H1 (cell line): ENCODE measurements around the gene ATP6AP1. TPM values are rescaled to one million over a fixed set of nuclear protein-coding genes. Genes with fewer than 3 reads are reported as not detected.

Experiments used
- CTCF ChIA-PET: fragments of 300-600 bp; sonication (Branson Sonifier 250); formaldehyde crosslinking; loops from one replicate; lab custom pipeline; 2021; ENCODE audit not compliant: partially characterized antibody; lab: Charles Lee
- POLR2A ChIA-PET: fragments of 300-600 bp; sonication (Branson Sonifier 250); formaldehyde crosslinking; loops from one replicate; lab custom pipeline; 2021; ENCODE audit warnings: inconsistent platforms; ENCODE audit not compliant: partially characterized antibody; lab: Charles Lee
- DNase-seq, 2 experiments: peaks; one replicate each; pipeline versions ENCODE4 v3.0.0 to v3.0.0-alpha.2; 2010 to 2022; ENCODE audit warnings: low spot score in 2 of 2, low read depth in 1 of 2, mixed read lengths in 1 of 2
- FAIRE-seq: peaks from 2 replicates; lab custom pipeline; 2011; peaks lifted over from hg19 to GRCh38; lab: Jason Lieb, UNC
- H2AFZ ChIP-seq: 2 replicates; pipeline ENCODE4 v1.8.1; 2012; ENCODE audit warnings: low read length, inconsistent platforms
- H2AK5ac ChIP-seq: 2 replicates; pipeline ENCODE4 v1.6.1; 2013; ENCODE audit warnings: low read depth, low read length
- H2BK120ac ChIP-seq: replicated peaks from 2 replicates; pipeline ENCODE3; 2013; ENCODE audit warnings: low read depth, low read length, inconsistent platforms
- H2BK12ac ChIP-seq: 2 replicates; pipeline ENCODE4 v1.6.1; 2013; ENCODE audit warnings: low read depth, low read length
- H2BK15ac ChIP-seq: 2 replicates; pipeline ENCODE4 v1.6.1; 2013; ENCODE audit warnings: low read length
- H2BK20ac ChIP-seq: 2 replicates; pipeline ENCODE4 v1.6.1; 2013; ENCODE audit warnings: low read length
- H2BK5ac ChIP-seq: 2 replicates; pipeline ENCODE4 v1.6.1; 2013; ENCODE audit warnings: low read depth, low read length
- H3K14ac ChIP-seq: 2 replicates; pipeline ENCODE4 v1.6.1; 2013; ENCODE audit warnings: inconsistent platforms; ENCODE audit not compliant: insufficient read length
- H3K18ac ChIP-seq: 2 replicates; pipeline ENCODE4 v1.6.1; 2013; ENCODE audit warnings: low read length; ENCODE audit errors: extremely low read depth
- H3K23ac ChIP-seq: 2 replicates; pipeline ENCODE4 v1.6.1; 2013; ENCODE audit warnings: inconsistent platforms; ENCODE audit not compliant: insufficient read length
- H3K23me2 ChIP-seq: 2 replicates; pipeline ENCODE4 v1.6.1; 2013; ENCODE audit warnings: low read depth, low read length
- H3K27ac ChIP-seq: 2 replicates; pipeline ENCODE4 v1.6.1; 2011; ENCODE audit warnings: low read depth, low read length, inconsistent platforms
- H3K27me3 ChIP-seq, 4 experiments: replicated peaks in 1 of 4; 1 replicate in 1 of 4; 2 replicates in 3 of 4; pipeline versions ENCODE4 v1.6.1 to v1.8.1; 2011 to 2013; ENCODE audit warnings: low read length in 3 of 4, mild to moderate bottlenecking in 3 of 4, inconsistent platforms in 2 of 4, mixed read lengths in 2 of 4, moderate library complexity in 1 of 4; ENCODE audit not compliant: control insufficient read depth in 3 of 4, insufficient read depth in 3 of 4; ENCODE audit errors: extremely low read depth in 1 of 4
- H3K36me3 ChIP-seq, 4 experiments: 2 replicates each; pipeline versions ENCODE4 v1.6.1 to v1.8.1; 2011 to 2013; ENCODE audit warnings: mild to moderate bottlenecking in 4 of 4, low read length in 3 of 4, moderate library complexity in 2 of 4, control low read depth in 1 of 4, inconsistent platforms in 1 of 4; ENCODE audit not compliant: insufficient read depth in 4 of 4, control insufficient read depth in 2 of 4
- H3K4ac ChIP-seq: replicated peaks from 2 replicates; pipeline ENCODE3; 2013; ENCODE audit warnings: low read length, low read depth, mixed read lengths, inconsistent platforms; ENCODE audit not compliant: insufficient read length
- H3K4me1 ChIP-seq, 4 experiments: replicated peaks in 1 of 4; 1 replicate in 1 of 4; 2 replicates in 3 of 4; pipeline versions ENCODE4 v1.6.1 to v1.8.1; 2011 to 2013; ENCODE audit warnings: low read length in 3 of 4, inconsistent platforms in 2 of 4, mixed read lengths in 1 of 4; ENCODE audit not compliant: insufficient read depth in 4 of 4, control insufficient read depth in 3 of 4
- H3K4me2 ChIP-seq, 2 experiments: 2 replicates each; pipeline versions ENCODE4 v1.6.1 to v1.8.1; 2011 to 2013; ENCODE audit warnings: low read depth in 2 of 2, low read length in 2 of 2, control low read depth in 1 of 2, inconsistent platforms in 1 of 2, mild to moderate bottlenecking in 1 of 2; ENCODE audit not compliant: insufficient read depth in 1 of 2
- H3K4me3 ChIP-seq, 4 experiments: fragments of 200-600, 300-600 bp in 1 of 4; sonication (generic), shearing (Covaris generic), sonication (Bioruptor Twin) in 1 of 4; 2 replicates each; pipeline versions ENCODE4 v1.5.1 to v1.8.1; 2011 to 2016; ENCODE audit warnings: low read length in 4 of 4, low read depth in 3 of 4, control low read depth in 2 of 4, inconsistent platforms in 2 of 4, mild to moderate bottlenecking in 2 of 4, mixed read lengths in 1 of 4, moderate library complexity in 1 of 4; ENCODE audit not compliant: insufficient read depth in 2 of 4; ENCODE audit errors: extremely low read depth in 1 of 4
- H3K56ac ChIP-seq: replicated peaks from 2 replicates; pipeline ENCODE3; 2013; ENCODE audit warnings: low read depth, mild to moderate bottlenecking, mixed read lengths, low read length, inconsistent platforms; ENCODE audit not compliant: insufficient read length
- H3K79me1 ChIP-seq: 2 replicates; pipeline ENCODE4 v1.6.1; 2013; ENCODE audit warnings: low read depth, low read length, control low read depth
- H3K79me2 ChIP-seq, 2 experiments: 2 replicates each; pipeline versions ENCODE4 v1.6.1 to v1.8.1; 2012 to 2013; ENCODE audit warnings: low read length in 2 of 2, mild to moderate bottlenecking in 2 of 2, inconsistent platforms in 1 of 2; ENCODE audit not compliant: insufficient read depth in 2 of 2, control insufficient read depth in 1 of 2
- H3K9ac ChIP-seq, 4 experiments: replicated peaks in 1 of 4; 1 replicate in 1 of 4; 2 replicates in 3 of 4; pipeline versions ENCODE4 v1.6.1 to v1.8.1; 2011 to 2013; ENCODE audit warnings: low read depth in 3 of 4, low read length in 3 of 4, control low read depth in 2 of 4, mild to moderate bottlenecking in 2 of 4, moderate library complexity in 2 of 4, inconsistent platforms in 1 of 4; ENCODE audit errors: extremely low read depth in 1 of 4
- H3K9me3 ChIP-seq, 2 experiments: 2 replicates each; pipeline versions ENCODE4 v1.6.1 to v1.8.1; 2012 to 2013; ENCODE audit warnings: mild to moderate bottlenecking in 2 of 2, moderate library complexity in 2 of 2, control low read depth in 1 of 2, inconsistent platforms in 1 of 2, low read depth in 1 of 2, low read length in 1 of 2, mixed read lengths in 1 of 2; ENCODE audit not compliant: insufficient read depth in 2 of 2
- H4K20me1 ChIP-seq, 2 experiments: replicated peaks in 1 of 2; 2 replicates each; pipeline versions ENCODE3 to v1.8.1; 2011 to 2013; ENCODE audit warnings: inconsistent platforms in 2 of 2, low read length in 2 of 2, mild to moderate bottlenecking in 1 of 2; ENCODE audit not compliant: insufficient read depth in 2 of 2, control insufficient read depth in 1 of 2
- H4K5ac ChIP-seq: 2 replicates; pipeline ENCODE4 v1.6.1; 2013; ENCODE audit warnings: low read length, low read depth, mixed read lengths, inconsistent platforms; ENCODE audit not compliant: insufficient read length
- H4K8ac ChIP-seq: 2 replicates; pipeline ENCODE4 v1.8.0; 2013; ENCODE audit warnings: mild to moderate bottlenecking, moderate library complexity, low read length, inconsistent platforms; ENCODE audit not compliant: insufficient read depth; ENCODE audit errors: extremely low read depth
- H4K91ac ChIP-seq: replicated peaks from 2 replicates; pipeline ENCODE3; 2013; ENCODE audit warnings: low read length, mixed read lengths, inconsistent platforms; ENCODE audit not compliant: insufficient read length
- CHD1 ChIP-seq: IDR thresholded peaks from 2 replicates; pipeline ENCODE4 v1.6.1; 2012; ENCODE audit warnings: low read depth, low read length, improper control_type of control experiment
- GABPA ChIP-seq: IDR thresholded peaks from 2 replicates; pipeline ENCODE4 v1.6.1; 2011; ENCODE audit warnings: mild to moderate bottlenecking, low read length, moderate library complexity, borderline replicate concordance; ENCODE audit not compliant: insufficient read depth
- SIRT6 ChIP-seq: IDR thresholded peaks from one replicate; pipeline ENCODE4 v1.7.1; 2012; ENCODE audit warnings: low read length, inconsistent platforms
- SP1 ChIP-seq: IDR thresholded peaks from 2 replicates; pipeline ENCODE4 v1.6.1; 2011; ENCODE audit warnings: low read depth, low read length
- WGBS, 2 experiments: shearing (Covaris generic) in 1 of 2; methylation state at CpG; one replicate each; pipeline versions ENCODE4 v1.1.6 to v1.1.7; 2013 to 2015; ENCODE audit warnings: low lambda C conversion rate in 2 of 2, mixed read lengths in 2 of 2, inconsistent platforms in 1 of 2, low coverage in 1 of 2, missing lambda C conversion rate in 1 of 2; ENCODE audit not compliant: insufficient replicate concordance in 2 of 2, insufficient coverage in 1 of 2, insufficient read length in 1 of 2; ENCODE audit errors: extremely low coverage in 1 of 2, missing lambda C conversion rate in 1 of 2; 5-methylcytosine and 5-hydroxymethylcytosine counted together
- polyA plus RNA-seq, 7 experiments: library from polyadenylated mRNA; depleted of rRNA in 3 of 7; stranded (reverse) in 5 of 7; unstranded in 2 of 7; fragments of >200 nt in 5 of 7; fragments of 200-250 nt in 2 of 7; gene quantifications; 1 replicate in 5 of 7; 2 replicates in 1 of 7; 4 replicates in 1 of 7; pipeline versions ENCODE4 v1.2.1 to v1.2.3, GENCODE V29; 2011 to 2013; ENCODE audit warnings: missing spikeins in 2 of 7, mixed read lengths in 2 of 7
- total RNA-seq: library from RNA; stranded (reverse); fragmentation: NEBNext Ultra II Directional; extraction: Animal tissue kit (Norgen Biotek cat#: 25700); gene quantifications from 2 replicates; pipeline ENCODE4 v1.2.1, GENCODE V29; 2021

Gene ATP6AP1
- total and polyA plus RNA-seq, 2 of the 8 experiments (the other 6 are each of a cell fraction or from before 2014, with no cell fraction given): 44.6 to 80.8 TPM

DNA sequence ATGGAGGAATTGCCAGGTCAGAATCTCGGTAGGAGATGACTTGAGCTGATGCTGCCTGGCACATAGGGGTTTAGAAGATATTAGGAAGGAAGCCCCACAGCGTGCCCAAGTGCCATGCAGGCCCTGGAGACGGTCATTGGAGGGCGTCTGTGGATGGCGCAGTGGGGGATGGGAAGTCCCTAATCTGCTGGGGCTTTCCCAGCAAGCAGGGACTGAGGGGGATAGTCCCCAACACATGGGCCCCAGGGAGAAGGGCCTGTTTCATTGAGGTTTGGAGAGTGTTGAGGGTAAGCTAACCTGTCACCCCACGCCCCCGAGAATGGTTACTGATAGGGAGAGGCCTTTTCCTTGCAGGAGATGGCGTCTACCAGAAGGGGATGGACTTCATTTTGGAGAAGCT, 9.3 kb upstream of the ATP6AP1 start:
- H2BK5ac ChIP-seq: no peak overlapping the region
- H3K14ac ChIP-seq: no peak overlapping the region
- no peaks in the 10 kb centered on the region for H4K20me1 ChIP-seq
- no peaks in the 10 kb centered on the region for H3K79me1 ChIP-seq
- no peak overlapping the region for H3K18ac ChIP-seq
- no peak overlapping the region for H4K8ac ChIP-seq
- no peak overlapping the region for H2BK120ac ChIP-seq
- no peak overlapping the region for H2BK15ac ChIP-seq
- H3K79me2 ChIP-seq: no peaks in the 10 kb centered on the region
- no peak overlapping the region for H4K5ac ChIP-seq
- no peak for DNase-seq
- WGBS, 2 experiments: 82% methylated on average over 2 of the region's 8 CpGs; no CpG with 5 or more reads in 1 of the 2 experiments
- TF ChIP-seq CHD1: no peak
- no peak for TF ChIP-seq SIRT6
- no peak for TF ChIP-seq GABPA
- TF ChIP-seq SP1: no peak
- H4K91ac ChIP-seq: no peak overlapping the region
- H3K4me1 ChIP-seq: no peaks in the 10 kb centered on the region
- no peak overlapping the region for H3K9ac ChIP-seq
- no peak overlapping the region for H3K4me3 ChIP-seq
- ChIA-PET CTCF (no interaction called here), POLR2A (interaction anchor here (1.2 to 8.7 kb wide), 2 partner anchors 14 to 19 kb away, joined by 3 to 76 read pairs; partner anchors contain the start of gene RPL10)
- no peak overlapping the region for H3K4me2 ChIP-seq
- no peak overlapping the region for H3K23ac ChIP-seq
- H3K4ac ChIP-seq: no peak overlapping the region
- no peak overlapping the region for H2AFZ ChIP-seq
- 0 out of 8 replicates have a peak, but pooled peaks cover 0 to 3% (median 0%) of the 10 kb centered on the region in 4 experiments for H3K36me3 ChIP-seq
- no peak overlapping the region for H3K27ac ChIP-seq
- H2AK5ac ChIP-seq: no peak overlapping the region
- H2BK20ac ChIP-seq: no peak overlapping the region
- no peaks in the 10 kb centered on the region for H3K23me2 ChIP-seq
- no peak for FAIRE-seq
- H3K27me3 ChIP-seq: no peaks in the 10 kb centered on the region
- H3K56ac ChIP-seq: no peak overlapping the region
- no peak overlapping the region for H2BK12ac ChIP-seq
- no peaks in the 10 kb centered on the region for H3K9me3 ChIP-seq
